T-helper 2 cell (primary cell): ENCODE measurements around the gene CACNG7.

ENCODE experiments used
- DNase-seq, 5 experiments: peaks; one replicate each; pipeline versions ENCODE4 v3.0.0 to v3.0.0-alpha.2; 2012 to 2022

The CACNG7 gene

DNA sequence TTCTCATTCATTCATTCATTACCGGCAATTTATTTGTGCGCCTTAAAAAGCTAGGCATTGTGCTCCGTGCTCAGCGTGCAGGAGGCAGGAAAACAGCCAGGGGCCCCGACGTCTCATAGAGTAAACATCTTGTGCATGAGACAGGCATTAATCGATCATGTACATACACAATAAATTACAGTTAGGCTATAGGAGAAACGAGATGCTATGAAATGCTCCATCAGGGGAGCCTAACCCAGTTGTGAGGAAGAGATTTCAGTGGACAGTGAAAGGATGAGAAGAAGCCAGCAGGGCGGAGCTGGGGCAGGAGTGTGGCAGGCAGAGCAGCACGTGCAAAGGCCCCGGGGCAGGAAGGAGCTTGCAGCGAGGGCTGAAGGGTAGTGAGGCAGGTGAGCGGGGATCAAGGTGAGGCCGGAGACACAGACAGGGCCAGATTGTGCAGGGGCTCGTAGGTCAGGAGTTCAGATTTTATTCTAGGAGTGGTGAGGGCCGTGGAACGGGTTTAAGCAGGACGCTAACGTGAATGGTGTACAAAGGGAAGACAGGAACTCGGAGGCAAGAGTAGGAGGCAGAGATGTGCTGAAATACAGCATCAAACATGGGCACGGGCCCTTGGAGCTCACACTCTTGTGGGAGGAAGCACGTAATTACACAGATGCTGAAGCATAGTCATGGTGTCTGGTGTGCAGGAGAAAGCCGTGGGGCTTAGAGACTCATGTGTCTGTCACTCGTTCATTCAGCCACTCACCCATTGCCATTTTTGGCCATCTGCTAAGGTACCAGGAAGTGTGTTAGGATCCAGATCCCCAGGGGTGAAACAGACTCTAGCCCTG, 74.6 kb downstream of the CACNG7 start:
- DNase-seq = no peak

DNA sequence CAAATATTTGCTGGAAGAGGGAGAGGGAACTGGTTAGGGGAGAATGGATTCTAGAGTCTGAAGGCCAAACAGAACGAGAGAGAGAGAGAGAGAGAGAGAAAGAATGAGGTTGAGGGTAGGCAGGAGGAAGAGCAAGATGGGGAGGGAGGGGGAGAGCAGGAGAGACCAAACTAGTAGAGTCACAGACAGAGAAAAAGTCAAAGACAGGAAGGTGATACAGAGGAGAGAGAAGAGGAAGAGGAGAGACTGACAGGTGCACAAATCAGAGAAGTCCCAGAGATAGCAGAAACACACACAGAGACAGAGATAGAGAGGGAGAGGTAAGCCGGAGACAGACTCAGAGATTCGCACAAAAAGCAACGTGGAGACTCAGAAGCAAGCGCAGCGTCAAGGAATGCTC, 76.8 kb downstream of the CACNG7 start:
- DNase-seq = no peak

DNA sequence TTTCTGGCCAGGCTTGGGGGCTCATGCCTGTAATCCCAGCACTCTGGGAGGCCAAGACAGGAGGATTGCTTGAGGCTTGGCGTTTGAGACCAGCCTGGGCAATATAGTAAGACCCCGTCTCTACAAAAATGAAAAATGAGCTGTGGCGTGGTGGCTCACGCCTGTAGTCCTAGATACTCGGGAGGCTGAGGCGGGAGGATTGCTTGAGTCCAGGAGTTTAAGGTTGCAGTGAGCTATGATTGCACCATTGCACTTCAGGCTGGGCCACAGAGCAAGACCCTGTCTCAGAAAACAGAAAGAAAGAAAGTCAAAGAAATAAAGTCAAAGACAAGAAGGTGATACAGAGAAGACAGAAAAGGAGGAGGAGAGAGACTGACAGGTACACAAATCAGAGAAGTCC, 79.9 kb downstream of the CACNG7 start:
- DNase-seq = no peak

DNA sequence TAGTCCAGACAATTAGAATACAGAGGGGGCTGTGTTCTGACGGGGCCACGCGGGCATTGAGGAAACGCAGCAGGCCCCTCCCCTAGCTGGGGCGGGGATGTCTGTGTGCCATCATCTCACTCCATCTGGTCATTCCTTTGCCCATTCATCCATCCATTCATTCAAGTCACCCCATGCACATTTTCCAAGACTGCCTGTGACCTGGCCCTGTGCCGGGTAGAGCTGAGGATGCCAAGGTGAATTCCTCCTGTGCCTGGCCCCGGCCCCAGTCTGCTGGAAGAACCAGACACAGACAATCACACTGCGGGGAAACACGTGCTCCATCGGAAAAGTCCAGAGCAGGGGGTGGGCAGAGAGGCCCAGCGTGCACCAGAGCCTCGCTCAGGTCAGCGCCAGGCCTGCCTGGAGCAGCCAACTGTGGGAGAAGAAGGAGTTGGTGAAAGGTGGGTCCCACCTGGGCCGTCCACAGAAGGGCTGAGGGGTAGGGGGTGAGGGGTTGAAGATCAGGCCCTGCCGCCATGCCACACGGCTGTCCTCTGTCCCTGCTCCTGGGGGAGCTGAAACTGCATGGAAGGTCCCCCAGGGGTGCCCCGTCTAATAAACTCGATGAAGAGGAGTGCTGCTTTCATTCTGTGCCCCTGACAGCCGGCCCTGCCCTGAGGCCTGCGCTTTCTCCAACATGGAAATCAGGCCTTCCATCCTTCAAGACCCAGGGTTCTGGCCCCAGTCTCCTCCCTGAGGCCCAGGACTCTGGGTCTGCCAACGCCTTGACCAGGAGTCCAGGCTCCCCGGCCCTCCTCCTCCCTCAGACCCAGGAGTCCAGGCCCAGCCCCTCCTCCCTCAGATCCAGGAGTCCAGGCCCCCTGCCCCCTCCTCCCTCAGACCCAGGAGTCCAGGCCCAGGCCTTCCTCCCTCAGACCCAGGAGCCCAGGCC, 80.8 kb downstream of the CACNG7 start:
- DNase-seq = no peak

DNA sequence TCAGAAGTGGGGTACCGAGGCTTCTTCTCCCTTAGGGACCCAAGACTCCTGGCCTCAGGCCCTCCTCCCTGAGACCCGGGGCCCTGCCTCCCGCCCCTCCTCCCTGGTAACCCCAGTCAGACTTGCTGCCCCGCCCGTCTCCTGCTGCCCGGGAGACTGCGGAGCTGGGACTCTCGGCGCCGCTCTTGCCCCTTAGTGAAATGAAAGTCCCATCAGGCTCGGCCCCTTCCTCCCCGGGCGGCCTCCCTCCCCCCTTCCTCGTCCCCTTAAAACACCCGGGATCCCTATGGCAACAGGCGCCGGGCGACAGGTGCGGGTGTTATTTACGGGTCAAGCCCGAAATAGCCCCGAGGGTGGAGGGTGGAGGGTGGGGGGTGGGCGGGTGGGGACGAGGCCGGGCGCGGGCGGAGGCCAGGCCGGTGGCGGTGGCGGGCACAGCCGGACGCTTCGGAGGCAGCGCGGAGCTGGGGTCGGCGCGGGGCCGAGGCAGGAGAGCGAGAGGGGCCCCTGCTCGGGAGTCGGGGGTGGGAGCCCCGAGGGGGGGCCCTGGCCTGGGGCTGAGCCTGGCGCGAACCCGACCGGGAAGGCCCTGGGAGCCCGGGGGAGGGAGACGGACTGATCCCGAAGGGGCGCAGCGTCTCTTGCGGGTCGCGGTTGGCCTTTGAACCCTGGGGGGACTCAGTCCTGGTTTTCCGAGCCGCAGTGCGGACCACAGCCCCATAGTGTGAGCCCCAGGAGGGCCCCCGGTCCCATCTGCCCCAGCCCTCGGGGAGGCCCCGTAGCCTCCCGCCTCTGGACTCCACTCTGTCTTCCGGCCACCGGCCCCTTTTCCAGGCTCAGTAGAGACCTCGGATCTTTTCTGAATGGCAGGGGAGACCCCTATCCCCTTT, 82.4 kb downstream of the CACNG7 start, which contains the start of gene CACNG6:
CACNG6 (plus strand) TSS at position 414 of the 890 bp plus-strand sequence. CDS start 1,241 bp downstream, outside the sequence.
- DNase-seq = no peak

DNA sequence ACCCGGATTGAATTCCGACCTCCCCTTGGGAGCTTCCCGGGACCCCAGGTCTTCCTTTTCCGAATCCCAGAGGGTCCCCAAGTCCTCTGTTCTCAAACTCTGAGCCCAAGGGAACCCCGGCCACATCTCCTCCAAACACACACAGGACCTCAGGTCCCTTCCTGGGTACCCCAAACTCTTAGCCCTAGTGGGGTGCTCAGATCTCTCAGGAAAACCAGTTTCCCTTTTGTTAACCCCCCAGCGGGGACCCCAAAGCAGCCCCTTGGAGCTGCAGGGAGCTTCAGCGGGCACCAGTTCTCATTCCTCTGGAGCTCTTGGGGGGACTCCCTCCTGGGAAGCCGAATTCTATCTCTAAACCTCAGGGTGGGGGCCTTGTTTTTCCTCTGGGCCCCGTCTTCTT, 83.1 kb downstream of the CACNG7 start:
- DNase-seq = no peak

DNA sequence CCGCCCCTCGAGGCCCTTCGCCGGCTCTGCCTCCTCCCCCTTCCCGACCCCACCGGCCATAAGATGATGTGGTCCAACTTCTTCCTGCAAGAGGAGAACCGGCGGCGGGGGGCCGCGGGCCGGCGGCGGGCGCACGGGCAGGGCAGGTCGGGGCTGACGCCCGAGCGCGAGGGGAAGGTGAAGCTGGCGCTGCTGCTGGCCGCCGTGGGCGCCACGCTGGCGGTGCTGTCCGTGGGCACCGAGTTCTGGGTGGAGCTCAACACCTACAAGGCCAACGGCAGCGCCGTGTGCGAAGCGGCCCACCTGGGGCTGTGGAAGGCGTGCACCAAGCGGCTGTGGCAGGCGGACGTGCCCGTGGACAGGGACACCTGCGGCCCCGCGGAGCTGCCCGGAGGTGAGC, 83.7 kb downstream of the CACNG7 start:
- DNase-seq = no peak

DNA sequence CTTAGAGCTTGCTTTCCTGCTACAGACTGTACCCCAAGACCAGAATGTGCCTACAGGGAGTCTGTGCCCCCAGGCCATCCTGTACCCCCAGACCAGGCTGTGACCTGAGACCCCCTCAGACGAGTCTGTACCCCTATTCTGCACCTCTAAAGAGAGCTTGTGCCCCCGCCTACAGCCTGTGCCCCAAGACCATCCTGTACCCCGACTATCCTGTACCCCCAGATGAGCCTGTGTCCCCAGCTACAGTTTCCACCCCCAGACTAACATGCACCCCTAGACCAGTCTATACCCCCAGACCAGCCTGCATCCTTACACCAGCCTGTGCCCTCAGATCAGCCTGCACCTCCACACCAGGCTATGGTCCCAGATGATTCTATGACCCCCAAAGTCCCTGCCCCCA, 84.4 kb downstream of the CACNG7 start:
- DNase-seq = no peak
